A549 (cell line): ENCODE data around the gene C11orf68.

Source experiments
- CHD4 ChIP-seq: fragments of 200-600 bp; sonication (generic); IDR thresholded peaks from 2 replicates; pipeline ENCODE4 v1.6.1; 2016; ENCODE audit warnings: antibody characterized with exemption, mild to moderate bottlenecking, borderline replicate concordance
- EHMT2 ChIP-seq: fragments of 200-600 bp; sonication (generic); IDR thresholded peaks from 2 replicates; pipeline ENCODE4 v1.6.1; 2016; ENCODE audit warnings: antibody characterized with exemption, low read depth, mild to moderate bottlenecking, moderate library complexity
- EP300 ChIP-seq, 2 experiments: fragments of >200 bp; sonication (Bioruptor Twin); formaldehyde crosslinking; IDR thresholded peaks; 2 replicates in 1 of 2; 3 replicates in 1 of 2; pipeline ENCODE4 v1.6.1; 2016 to 2017
- MAFK ChIP-seq: fragments of 450-650 bp; IDR thresholded peaks from 2 replicates; pipeline ENCODE4 v1.6.1; 2014; ENCODE audit not compliant: partially characterized antibody
- MAZ ChIP-seq: fragments of 150-350 bp; IDR thresholded peaks from 2 replicates; pipeline ENCODE4 v1.6.1; 2014; ENCODE audit warnings: antibody characterized with exemption, low read depth, low read length, borderline replicate concordance
- POLR2A ChIP-seq: IDR thresholded peaks from 2 replicates; pipeline ENCODE4 v1.6.1; 2012; ENCODE audit warnings: mild to moderate bottlenecking, low read length
- RAD21 ChIP-seq, 2 experiments: fragments of >200 bp in 1 of 2; sonication (Bioruptor Twin) in 1 of 2; formaldehyde crosslinking in 1 of 2; IDR thresholded peaks in 1 of 2; conservative IDR thresholded peaks in 1 of 2; 2 replicates in 1 of 2; 3 replicates in 1 of 2; pipeline ENCODE4 v1.6.1; 2012 to 2018; ENCODE audit warnings: inconsistent platforms in 1 of 2
- SMC3 ChIP-seq: fragments of >200 bp; sonication (Bioruptor Twin); formaldehyde crosslinking; IDR thresholded peaks from 3 replicates; pipeline ENCODE4 v1.6.1; 2018; ENCODE audit warnings: inconsistent platforms
- TP53 ChIP-seq: fragments of 250-450 bp; sonication (Bioruptor Pico); IDR thresholded peaks from 2 replicates; pipeline ENCODE4 v1.5.0; 2021; ENCODE audit warnings: mild to moderate bottlenecking, moderate library complexity
- TF ChIP-seq, protein P1 (sequence below): fragments of 450-650 bp; IDR thresholded peaks from 2 replicates; pipeline ENCODE4 v1.6.1; 2014; ENCODE audit warnings: antibody characterized with exemption
- TF ChIP-seq, protein P2 (sequence below): fragments of >200 bp; sonication (Bioruptor Twin); formaldehyde crosslinking; IDR thresholded peaks from 3 replicates; pipeline ENCODE4 v1.5.1; 2016
- TF ChIP-seq, protein P3 (sequence below): fragments of 200-600 bp; sonication (generic); IDR thresholded peaks from 2 replicates; pipeline ENCODE4 v1.6.1; 2016; ENCODE audit warnings: antibody characterized with exemption, mild to moderate bottlenecking, moderate library complexity

- TF ChIP-seq SMC3 (no peak), MAZ (no peak), TP53 (CRISPR knock-in tag) (no peak), POLR2A (no peak), CHD4 (no peak), MAFK (no peak), EHMT2 (no peak), EP300 (IDR thresholded peaks at IDR 0.05) (no peak), RAD21 (conservative IDR thresholded peaks at IDR 0.05 in 1 of 2, IDR thresholded peaks at IDR 0.05 in 1 of 2) (no peak)
- TF ChIP-seq, protein P1, sequence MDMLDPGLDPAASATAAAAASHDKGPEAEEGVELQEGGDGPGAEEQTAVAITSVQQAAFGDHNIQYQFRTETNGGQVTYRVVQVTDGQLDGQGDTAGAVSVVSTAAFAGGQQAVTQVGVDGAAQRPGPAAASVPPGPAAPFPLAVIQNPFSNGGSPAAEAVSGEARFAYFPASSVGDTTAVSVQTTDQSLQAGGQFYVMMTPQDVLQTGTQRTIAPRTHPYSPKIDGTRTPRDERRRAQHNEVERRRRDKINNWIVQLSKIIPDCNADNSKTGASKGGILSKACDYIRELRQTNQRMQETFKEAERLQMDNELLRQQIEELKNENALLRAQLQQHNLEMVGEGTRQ = no peak
- TF ChIP-seq, protein P2, sequence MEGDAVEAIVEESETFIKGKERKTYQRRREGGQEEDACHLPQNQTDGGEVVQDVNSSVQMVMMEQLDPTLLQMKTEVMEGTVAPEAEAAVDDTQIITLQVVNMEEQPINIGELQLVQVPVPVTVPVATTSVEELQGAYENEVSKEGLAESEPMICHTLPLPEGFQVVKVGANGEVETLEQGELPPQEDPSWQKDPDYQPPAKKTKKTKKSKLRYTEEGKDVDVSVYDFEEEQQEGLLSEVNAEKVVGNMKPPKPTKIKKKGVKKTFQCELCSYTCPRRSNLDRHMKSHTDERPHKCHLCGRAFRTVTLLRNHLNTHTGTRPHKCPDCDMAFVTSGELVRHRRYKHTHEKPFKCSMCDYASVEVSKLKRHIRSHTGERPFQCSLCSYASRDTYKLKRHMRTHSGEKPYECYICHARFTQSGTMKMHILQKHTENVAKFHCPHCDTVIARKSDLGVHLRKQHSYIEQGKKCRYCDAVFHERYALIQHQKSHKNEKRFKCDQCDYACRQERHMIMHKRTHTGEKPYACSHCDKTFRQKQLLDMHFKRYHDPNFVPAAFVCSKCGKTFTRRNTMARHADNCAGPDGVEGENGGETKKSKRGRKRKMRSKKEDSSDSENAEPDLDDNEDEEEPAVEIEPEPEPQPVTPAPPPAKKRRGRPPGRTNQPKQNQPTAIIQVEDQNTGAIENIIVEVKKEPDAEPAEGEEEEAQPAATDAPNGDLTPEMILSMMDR = no peak
- TF ChIP-seq, protein P3, sequence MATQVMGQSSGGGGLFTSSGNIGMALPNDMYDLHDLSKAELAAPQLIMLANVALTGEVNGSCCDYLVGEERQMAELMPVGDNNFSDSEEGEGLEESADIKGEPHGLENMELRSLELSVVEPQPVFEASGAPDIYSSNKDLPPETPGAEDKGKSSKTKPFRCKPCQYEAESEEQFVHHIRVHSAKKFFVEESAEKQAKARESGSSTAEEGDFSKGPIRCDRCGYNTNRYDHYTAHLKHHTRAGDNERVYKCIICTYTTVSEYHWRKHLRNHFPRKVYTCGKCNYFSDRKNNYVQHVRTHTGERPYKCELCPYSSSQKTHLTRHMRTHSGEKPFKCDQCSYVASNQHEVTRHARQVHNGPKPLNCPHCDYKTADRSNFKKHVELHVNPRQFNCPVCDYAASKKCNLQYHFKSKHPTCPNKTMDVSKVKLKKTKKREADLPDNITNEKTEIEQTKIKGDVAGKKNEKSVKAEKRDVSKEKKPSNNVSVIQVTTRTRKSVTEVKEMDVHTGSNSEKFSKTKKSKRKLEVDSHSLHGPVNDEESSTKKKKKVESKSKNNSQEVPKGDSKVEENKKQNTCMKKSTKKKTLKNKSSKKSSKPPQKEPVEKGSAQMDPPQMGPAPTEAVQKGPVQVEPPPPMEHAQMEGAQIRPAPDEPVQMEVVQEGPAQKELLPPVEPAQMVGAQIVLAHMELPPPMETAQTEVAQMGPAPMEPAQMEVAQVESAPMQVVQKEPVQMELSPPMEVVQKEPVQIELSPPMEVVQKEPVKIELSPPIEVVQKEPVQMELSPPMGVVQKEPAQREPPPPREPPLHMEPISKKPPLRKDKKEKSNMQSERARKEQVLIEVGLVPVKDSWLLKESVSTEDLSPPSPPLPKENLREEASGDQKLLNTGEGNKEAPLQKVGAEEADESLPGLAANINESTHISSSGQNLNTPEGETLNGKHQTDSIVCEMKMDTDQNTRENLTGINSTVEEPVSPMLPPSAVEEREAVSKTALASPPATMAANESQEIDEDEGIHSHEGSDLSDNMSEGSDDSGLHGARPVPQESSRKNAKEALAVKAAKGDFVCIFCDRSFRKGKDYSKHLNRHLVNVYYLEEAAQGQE = no peak
Measured at GRCh38 chr11:65870307-65870658, 48.6 kb downstream of the C11orf68 start.
